Activated gamma-delta T cell treated with Interleukin-2 at 50 U/mL for 16 hours (primary cell): ENCODE data around the gene CFAP68.
"Not testable (repeated sequence)": the region's sequence is repeated elsewhere in the genome, so short reads cannot be mapped to it uniquely, and the experiment has no call there.

Source experiments
- DNase-seq: peaks from one replicate; pipeline ENCODE4 v3.0.0-alpha.2; 2020

Gene CFAP68

GRCh38 chr11:111918390-111919256 is 39.3 kb downstream of the CFAP68 start, which contains the start of gene C11orf52:
Gene C11orf52, plus strand, starts transcription at chr11:111918913. Its CDS starts 60 bp downstream, at chr11:111918973.
- DNase-seq: no peak

GRCh38 chr11:111920908-111921307 is 41.6 kb downstream of the CFAP68 start:
- DNase-seq: no peak

- DNase-seq: no peak
Measured at GRCh38 chr11:111921541-111922230, 42.3 kb downstream of the CFAP68 start.

GRCh38 chr11:111922803-111923202 is 43.5 kb downstream of the CFAP68 start:
- DNase-seq: no peak

GRCh38 chr11:111923351-111923788 is 44.0 kb downstream of the CFAP68 start:
- DNase-seq: no peak

- DNase-seq: no peak
Measured at GRCh38 chr11:111923951-111924350, 44.6 kb downstream of the CFAP68 start.

GRCh38 chr11:111925953-111926352 is 46.6 kb downstream of the CFAP68 start:
- DNase-seq: no peak

GRCh38 chr11:111926505-111927391 is 47.4 kb downstream of the CFAP68 start:
- peak; percentile 94 for DNase-seq

- no peak for DNase-seq
Measured at GRCh38 chr11:111930472-111930871, 51.1 kb downstream of the CFAP68 start.

- no peak for DNase-seq
Measured at GRCh38 chr11:111932611-111932950, 53.2 kb downstream of the CFAP68 start.

GRCh38 chr11:111933176-111933575 is 53.8 kb downstream of the CFAP68 start:
- not testable (repeated sequence) for DNase-seq

GRCh38 chr11:111933872-111934271 is 54.5 kb downstream of the CFAP68 start:
- no peak for DNase-seq

- DNase-seq: no peak
Measured at GRCh38 chr11:111934306-111934705, 55.0 kb downstream of the CFAP68 start.
